Measurements from ENCODE around the gene STARD13.
"Not testable (repeated sequence)": the region's sequence is repeated elsewhere in the genome, so short reads cannot be mapped to it uniquely, and the experiment has no call there.

Gene STARD13

GRCh38 chr13:33165787-33166186 is 119.8 kb downstream of the STARD13 start:
- TF ChIP-seq, protein P1, sequence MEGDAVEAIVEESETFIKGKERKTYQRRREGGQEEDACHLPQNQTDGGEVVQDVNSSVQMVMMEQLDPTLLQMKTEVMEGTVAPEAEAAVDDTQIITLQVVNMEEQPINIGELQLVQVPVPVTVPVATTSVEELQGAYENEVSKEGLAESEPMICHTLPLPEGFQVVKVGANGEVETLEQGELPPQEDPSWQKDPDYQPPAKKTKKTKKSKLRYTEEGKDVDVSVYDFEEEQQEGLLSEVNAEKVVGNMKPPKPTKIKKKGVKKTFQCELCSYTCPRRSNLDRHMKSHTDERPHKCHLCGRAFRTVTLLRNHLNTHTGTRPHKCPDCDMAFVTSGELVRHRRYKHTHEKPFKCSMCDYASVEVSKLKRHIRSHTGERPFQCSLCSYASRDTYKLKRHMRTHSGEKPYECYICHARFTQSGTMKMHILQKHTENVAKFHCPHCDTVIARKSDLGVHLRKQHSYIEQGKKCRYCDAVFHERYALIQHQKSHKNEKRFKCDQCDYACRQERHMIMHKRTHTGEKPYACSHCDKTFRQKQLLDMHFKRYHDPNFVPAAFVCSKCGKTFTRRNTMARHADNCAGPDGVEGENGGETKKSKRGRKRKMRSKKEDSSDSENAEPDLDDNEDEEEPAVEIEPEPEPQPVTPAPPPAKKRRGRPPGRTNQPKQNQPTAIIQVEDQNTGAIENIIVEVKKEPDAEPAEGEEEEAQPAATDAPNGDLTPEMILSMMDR (IDR thresholded peaks at IDR 0.05; ENCODE audit: insufficient read depth, low read length), result no peak
- no peak for TF ChIP-seq SPI1 (IDR thresholded peaks at IDR 0.05; ENCODE audit: borderline replicate concordance, low read depth)
- TF ChIP-seq GABPA (IDR thresholded peaks at IDR 0.05; ENCODE audit: low read depth), result no peak
- no peak for TF ChIP-seq POLR2AphosphoS5 (IDR thresholded peaks at IDR 0.05; ENCODE audit: low read depth)
- TF ChIP-seq, protein P2, sequence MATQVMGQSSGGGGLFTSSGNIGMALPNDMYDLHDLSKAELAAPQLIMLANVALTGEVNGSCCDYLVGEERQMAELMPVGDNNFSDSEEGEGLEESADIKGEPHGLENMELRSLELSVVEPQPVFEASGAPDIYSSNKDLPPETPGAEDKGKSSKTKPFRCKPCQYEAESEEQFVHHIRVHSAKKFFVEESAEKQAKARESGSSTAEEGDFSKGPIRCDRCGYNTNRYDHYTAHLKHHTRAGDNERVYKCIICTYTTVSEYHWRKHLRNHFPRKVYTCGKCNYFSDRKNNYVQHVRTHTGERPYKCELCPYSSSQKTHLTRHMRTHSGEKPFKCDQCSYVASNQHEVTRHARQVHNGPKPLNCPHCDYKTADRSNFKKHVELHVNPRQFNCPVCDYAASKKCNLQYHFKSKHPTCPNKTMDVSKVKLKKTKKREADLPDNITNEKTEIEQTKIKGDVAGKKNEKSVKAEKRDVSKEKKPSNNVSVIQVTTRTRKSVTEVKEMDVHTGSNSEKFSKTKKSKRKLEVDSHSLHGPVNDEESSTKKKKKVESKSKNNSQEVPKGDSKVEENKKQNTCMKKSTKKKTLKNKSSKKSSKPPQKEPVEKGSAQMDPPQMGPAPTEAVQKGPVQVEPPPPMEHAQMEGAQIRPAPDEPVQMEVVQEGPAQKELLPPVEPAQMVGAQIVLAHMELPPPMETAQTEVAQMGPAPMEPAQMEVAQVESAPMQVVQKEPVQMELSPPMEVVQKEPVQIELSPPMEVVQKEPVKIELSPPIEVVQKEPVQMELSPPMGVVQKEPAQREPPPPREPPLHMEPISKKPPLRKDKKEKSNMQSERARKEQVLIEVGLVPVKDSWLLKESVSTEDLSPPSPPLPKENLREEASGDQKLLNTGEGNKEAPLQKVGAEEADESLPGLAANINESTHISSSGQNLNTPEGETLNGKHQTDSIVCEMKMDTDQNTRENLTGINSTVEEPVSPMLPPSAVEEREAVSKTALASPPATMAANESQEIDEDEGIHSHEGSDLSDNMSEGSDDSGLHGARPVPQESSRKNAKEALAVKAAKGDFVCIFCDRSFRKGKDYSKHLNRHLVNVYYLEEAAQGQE (IDR thresholded peaks at IDR 0.05; ENCODE audit: insufficient replicate concordance, low read depth), result no peak
- DNase-seq (ENCODE audit: low read depth in 1 of 2, low spot score in 1 of 2), result no peak
- Histone ChIP-seq H3K27me3 (ENCODE audit: insufficient read depth, poor library complexity, severe bottlenecking) (no peaks in the 10 kb centered on the region), H3K27ac (replicated peaks) (no peak overlapping the region), H3K4me3 (replicated peaks; ENCODE audit: insufficient read depth, low read length) (no peak overlapping the region)

- no peak overlapping the region for H3K27ac ChIP-seq (replicated peaks)
- no peak for DNase-seq (ENCODE audit: low read depth in 1 of 2, low spot score in 1 of 2)
- no peaks in the 10 kb centered on the region for H3K27me3 ChIP-seq (ENCODE audit: insufficient read depth, poor library complexity, severe bottlenecking)
- TF ChIP-seq, protein P2 (IDR thresholded peaks at IDR 0.05; ENCODE audit: insufficient replicate concordance, low read depth), result no peak
- TF ChIP-seq, protein P1 (IDR thresholded peaks at IDR 0.05; ENCODE audit: insufficient read depth, low read length), result no peak
- TF ChIP-seq GABPA (IDR thresholded peaks at IDR 0.05; ENCODE audit: low read depth), result no peak
- TF ChIP-seq SPI1 (IDR thresholded peaks at IDR 0.05; ENCODE audit: borderline replicate concordance, low read depth), result no peak
- TF ChIP-seq POLR2AphosphoS5 (IDR thresholded peaks at IDR 0.05; ENCODE audit: low read depth), result no peak
- no peak overlapping the region for H3K4me3 ChIP-seq (replicated peaks; ENCODE audit: insufficient read depth, low read length)
Measured at GRCh38 chr13:33164331-33164730, 121.2 kb downstream of the STARD13 start.

- not testable (repeated sequence) for DNase-seq (ENCODE audit: low read depth in 1 of 2, low spot score in 1 of 2); H3K27me3 ChIP-seq (ENCODE audit: insufficient read depth, poor library complexity, severe bottlenecking); H3K4me3 ChIP-seq (replicated peaks; ENCODE audit: insufficient read depth, low read length); H3K27ac ChIP-seq (replicated peaks)
Measured at GRCh38 chr13:33162725-33163124, 122.8 kb downstream of the STARD13 start.

DNA sequence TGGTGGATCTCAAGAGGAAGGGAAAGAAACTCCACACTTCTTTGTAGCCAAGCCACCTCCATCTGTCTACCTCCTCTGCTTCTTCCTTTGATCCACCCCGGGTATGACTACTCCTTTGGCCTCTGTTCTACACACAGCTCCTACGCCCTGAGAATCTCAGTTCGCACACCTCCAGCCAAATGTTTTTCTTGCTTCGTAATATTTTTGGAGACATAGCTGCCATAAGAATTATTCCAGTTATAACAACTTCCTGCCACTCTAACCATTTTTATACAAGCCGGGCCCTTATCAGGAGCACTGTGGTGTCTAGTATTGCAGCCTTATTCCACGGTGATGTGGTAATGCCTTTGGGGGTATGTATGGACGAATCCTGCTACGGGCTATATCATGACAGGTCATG is 126.7 kb downstream of the STARD13 start:
- no peak overlapping the region for H3K27ac ChIP-seq (replicated peaks)
- no peak overlapping the region for H3K4me3 ChIP-seq (replicated peaks; ENCODE audit: insufficient read depth, low read length)
- H3K27me3 ChIP-seq (ENCODE audit: insufficient read depth, poor library complexity, severe bottlenecking), result no peaks in the 10 kb centered on the region
- TF ChIP-seq, protein P2 (IDR thresholded peaks at IDR 0.05; ENCODE audit: insufficient replicate concordance, low read depth), result no peak
- TF ChIP-seq GABPA (IDR thresholded peaks at IDR 0.05; ENCODE audit: low read depth), result no peak
- DNase-seq (ENCODE audit: low read depth in 1 of 2, low spot score in 1 of 2), result no peak
